IMR-90 (cell line): Measurements from ENCODE around the gene MAP3K19. TPM values are rescaled to one million over a fixed set of nuclear protein-coding genes. Genes with fewer than 3 reads are reported as not detected.

Source experiments
- ATAC-seq: fragments of 200-7000 bp; cut with Tn5 transposase; 2 replicates; pipeline ENCODE4 v1.9.1; 2020; ENCODE audit warnings: low read depth, mild to moderate bottlenecking, moderate library complexity
- BruUV-seq: library from RNA; stranded (reverse); fragments of 400-500 nt; replicated peaks from 2 replicates; lab custom pipeline; 2021; lab: Mats Ljungman, UMichigan
- CTCF ChIA-PET: fragments of 300-600 bp; formaldehyde crosslinking; extraction: SDS; loops from one replicate; lab custom pipeline; 2021; ENCODE audit warnings: antibody characterized with exemption; lab: Yijun Ruan, JAX
- POLR2A ChIA-PET: fragments of 300-600 bp; sonication (Branson Sonifier 250); formaldehyde crosslinking; loops from one replicate; lab custom pipeline; 2022; ENCODE audit warnings: antibody characterized with exemption; ENCODE audit not compliant: unreplicated experiment; lab: Charles Lee
- DNase-seq: peaks from one replicate; pipeline ENCODE4 v3.0.0; 2013
- H2AFZ ChIP-seq: replicated peaks from 2 replicates; pipeline ENCODE3; 2013; ENCODE audit warnings: low read length, mild to moderate bottlenecking; ENCODE audit not compliant: poor library complexity
- H2AK5ac ChIP-seq: 2 replicates; pipeline ENCODE4 v1.6.1; 2013; ENCODE audit warnings: low read depth, low read length, inconsistent platforms
- H2AK9ac ChIP-seq: replicated peaks from 2 replicates; pipeline ENCODE3; 2013; ENCODE audit warnings: mild to moderate bottlenecking, low read depth, low read length, moderate library complexity; ENCODE audit not compliant: poor library complexity
- H2BK120ac ChIP-seq: 2 replicates; pipeline ENCODE4 v1.6.1; 2013; ENCODE audit warnings: low read depth, low read length, inconsistent platforms
- H2BK15ac ChIP-seq: 3 replicates; pipeline ENCODE4 v1.6.1; 2013; ENCODE audit warnings: low read depth, low read length, inconsistent platforms
- H2BK20ac ChIP-seq: 2 replicates; pipeline ENCODE4 v1.6.1; 2013; ENCODE audit warnings: low read depth, mild to moderate bottlenecking, inconsistent platforms, low read length, moderate library complexity
- H2BK5ac ChIP-seq: 2 replicates; pipeline ENCODE4 v1.6.1; 2013; ENCODE audit warnings: mild to moderate bottlenecking, low read depth, low read length, inconsistent platforms; ENCODE audit not compliant: poor library complexity, severe bottlenecking
- H3K14ac ChIP-seq: replicated peaks from 2 replicates; pipeline ENCODE4 v1.6.1; 2013; ENCODE audit warnings: low read depth, low read length, inconsistent platforms
- H3K18ac ChIP-seq: 2 replicates; pipeline ENCODE4 v1.6.1; 2013; ENCODE audit warnings: low read depth, low read length, control low read depth
- H3K23ac ChIP-seq: 2 replicates; pipeline ENCODE4 v1.6.1; 2013; ENCODE audit warnings: low read depth, low read length, inconsistent platforms
- H3K27ac ChIP-seq: 2 replicates; pipeline ENCODE4 v1.5.1; 2013; ENCODE audit warnings: mild to moderate bottlenecking, control low read depth, low read length; ENCODE audit not compliant: insufficient read depth
- H3K27me3 ChIP-seq: 2 replicates; pipeline ENCODE4 v1.6.1; 2013; ENCODE audit warnings: low read length; ENCODE audit not compliant: control insufficient read depth, insufficient read depth
- H3K36me3 ChIP-seq: 2 replicates; pipeline ENCODE4 v1.6.1; 2013; ENCODE audit warnings: low read length, mixed read lengths; ENCODE audit not compliant: control insufficient read depth, insufficient read depth
- H3K4ac ChIP-seq: 2 replicates; pipeline ENCODE4 v1.6.1; 2013; ENCODE audit warnings: low read depth, low read length, inconsistent platforms
- H3K4me1 ChIP-seq: 2 replicates; pipeline ENCODE4 v1.6.1; 2013; ENCODE audit warnings: low read length, mixed read lengths; ENCODE audit not compliant: control insufficient read depth, insufficient read depth
- H3K4me2 ChIP-seq: 2 replicates; pipeline ENCODE4 v1.6.1; 2013; ENCODE audit warnings: low read depth, mild to moderate bottlenecking, control low read depth, low read length, moderate library complexity
- H3K4me3 ChIP-seq: 2 replicates; pipeline ENCODE4 v1.5.1; 2013; ENCODE audit warnings: low read depth, mild to moderate bottlenecking, control low read depth, low read length, moderate library complexity; ENCODE audit not compliant: insufficient read depth
- H3K56ac ChIP-seq: 2 replicates; pipeline ENCODE4 v1.6.1; 2013; ENCODE audit warnings: low read length, inconsistent platforms; ENCODE audit not compliant: insufficient read depth; ENCODE audit errors: extremely low read depth
- H3K79me1 ChIP-seq, 2 experiments: 2 replicates each; pipeline ENCODE4 v1.6.1; 2013; ENCODE audit warnings: low read length in 2 of 2, inconsistent platforms in 1 of 2, low read depth in 1 of 2
- H3K9ac ChIP-seq: 2 replicates; pipeline ENCODE4 v1.6.1; 2013; ENCODE audit warnings: low read depth, low read length, control low read depth
- H3K9me1 ChIP-seq: 2 replicates; pipeline ENCODE4 v1.6.1; 2013; ENCODE audit warnings: low read length, inconsistent platforms; ENCODE audit not compliant: insufficient read depth
- H3K9me3 ChIP-seq: 2 replicates; pipeline ENCODE4 v1.6.1; 2013; ENCODE audit warnings: low read length; ENCODE audit not compliant: control insufficient read depth, insufficient read depth
- H4K20me1 ChIP-seq: 2 replicates; pipeline ENCODE4 v1.6.1; 2013; ENCODE audit warnings: low read length, inconsistent platforms; ENCODE audit not compliant: insufficient read depth
- H4K5ac ChIP-seq: 2 replicates; pipeline ENCODE4 v1.6.1; 2013; ENCODE audit warnings: mild to moderate bottlenecking, low read depth, low read length, control low read depth
- H4K8ac ChIP-seq, 2 experiments: 2 replicates each; pipeline ENCODE4 v1.6.1; 2013; ENCODE audit warnings: low read depth in 2 of 2, low read length in 2 of 2, control low read depth in 1 of 2, inconsistent platforms in 1 of 2
- H4K91ac ChIP-seq: 2 replicates; pipeline ENCODE4 v1.6.1; 2013; ENCODE audit warnings: low read depth, low read length, inconsistent platforms; ENCODE audit not compliant: insufficient read depth
- CEBPB ChIP-seq: IDR thresholded peaks from 2 replicates; pipeline ENCODE4 v1.6.1; 2012; ENCODE audit warnings: low read depth, low read length, improper control_type of control experiment
- CHD1 ChIP-seq: IDR thresholded peaks from 2 replicates; pipeline ENCODE4 v1.6.1; 2012; ENCODE audit warnings: low read depth, low read length, improper control_type of control experiment
- ELK1 ChIP-seq: fragments of 150-350 bp; IDR thresholded peaks from 2 replicates; pipeline ENCODE4 v1.6.1; 2016; ENCODE audit warnings: low read depth, mild to moderate bottlenecking, low read length, moderate library complexity, borderline replicate concordance
- RAD21 ChIP-seq: IDR thresholded peaks from 2 replicates; pipeline ENCODE4 v1.6.1; 2012; ENCODE audit warnings: low read length, improper control_type of control experiment
- USF2 ChIP-seq: fragments of 150-350 bp; IDR thresholded peaks from 2 replicates; pipeline ENCODE4 v1.6.1; 2017; ENCODE audit warnings: mild to moderate bottlenecking, antibody characterized with exemption, low read length, low read depth
- WGBS, 2 experiments: methylation state at CpG; one replicate each; pipeline versions ENCODE4 v1.1.5 to v1.1.7; 2013; ENCODE audit warnings: missing lambda C conversion rate in 2 of 2; ENCODE audit not compliant: insufficient read length in 1 of 2; ENCODE audit errors: extremely low coverage in 2 of 2; 5-methylcytosine and 5-hydroxymethylcytosine counted together
- dilution Hi-C: fragments of 300-500 bp; cut with HindIII; formaldehyde crosslinking; loops from one replicate; pipeline ENCODE4 v1.14.3; 2018; ENCODE audit warnings: low sequenced_read_pairs; ENCODE audit not compliant: unreplicated experiment
- in situ Hi-C: fragments of 300-500 bp; cut with MboI; formaldehyde crosslinking; loops from 3 replicates; pipeline ENCODE4 v1.14.3; 2019; ENCODE audit warnings: low sequenced_read_pairs, inconsistent platforms, mixed read lengths
- intact Hi-C: fragments of 100-400 bp; cut with micrococcal nuclease; formaldehyde crosslinking; loops from 2 replicates; pipeline ENCODE4 v1.10.0; 2022
- polyA plus RNA-seq, 3 experiments: library from polyadenylated mRNA; depleted of rRNA; stranded (reverse); fragments of >200 nt; gene quantifications; 2 replicates each; pipeline ENCODE4 v1.2.3, GENCODE V29; 2012; ENCODE audit warnings: low replicate concordance in 1 of 3
- total RNA-seq: library from RNA; depleted of rRNA; stranded (reverse); fragments of >200 nt; gene quantifications from 2 replicates; pipeline ENCODE4 v1.2.3, GENCODE V29; 2012

The MAP3K19 gene
- total and polyA plus RNA-seq, 2 of the 4 experiments (the other 2 are of a cell fraction) = not detected

GRCh38 chr2:135095591-135095990 is 48.3 kb upstream of the MAP3K19 start:
- ATAC-seq (no peak), DNase-seq (peak; percentile 35)
- H4K8ac ChIP-seq = no peak overlapping the region
- no peak overlapping the region for H3K9ac ChIP-seq
- peaks cover 16 to 32% of the 10 kb centered on the region in 2 experiments; a peak in 3 of 4 replicates for H3K79me1 ChIP-seq
- H2AK5ac ChIP-seq = no peak overlapping the region
- H3K27me3 ChIP-seq = no peaks in the 10 kb centered on the region
- no peaks in the 10 kb centered on the region for H3K9me3 ChIP-seq
- no peak overlapping the region for H3K4me3 ChIP-seq
- H3K14ac ChIP-seq = no peak overlapping the region
- H3K4me1 ChIP-seq = peaks cover 8% of the 10 kb centered on the region
- no CpG with 5 or more reads among the region's 3 CpGs for WGBS, 2 experiments
- no peak overlapping the region for H3K4me2 ChIP-seq
- no peak overlapping the region for H2BK5ac ChIP-seq
- no peaks in the 10 kb centered on the region; the same call in 1 of the 2 replicates for H4K20me1 ChIP-seq
- H3K4ac ChIP-seq = no peak overlapping the region
- H4K5ac ChIP-seq = no peak overlapping the region
- H3K27ac ChIP-seq = no peak overlapping the region
- intact Hi-C loops = loop anchor here (5.0 kb wide), 1 partner anchor 43 kb away; the partner anchor contains the start of gene RAB3GAP1
- H2AK9ac ChIP-seq = no peak overlapping the region
- no peak for TF ChIP-seq ELK1
- no peak for TF ChIP-seq CHD1
- TF ChIP-seq USF2 = no peak
- TF ChIP-seq CEBPB = no peak
- no peak for TF ChIP-seq RAD21
- peaks cover 5% of the 10 kb centered on the region; the same call in 1 of the 2 replicates for H3K36me3 ChIP-seq
- H2BK120ac ChIP-seq = no peak overlapping the region
- H3K56ac ChIP-seq = no peak overlapping the region
- no peak overlapping the region for H2AFZ ChIP-seq
- H4K91ac ChIP-seq = no peak overlapping the region
- no peak overlapping the region for H3K23ac ChIP-seq
- no peak overlapping the region for H2BK15ac ChIP-seq
- H3K18ac ChIP-seq = no peak overlapping the region
- ChIA-PET CTCF (no interaction called here), POLR2A (no interaction called here)
- H2BK20ac ChIP-seq = no peak overlapping the region
- dilution Hi-C loops = no loop called here
- no peaks in the 10 kb centered on the region; the same call in 1 of the 2 replicates for H3K9me1 ChIP-seq
- in situ Hi-C loops = no loop called here
- no TSS peak for BruUV-seq
